A673 (cell line): ENCODE results near the gene NEK6.

ENCODE experiments used
- CTCF ChIP-seq: fragments of 300-800, 200-600 bp; sonication (generic); conservative IDR thresholded peaks from 2 replicates; pipeline ENCODE4 v1.5.1; 2017; ENCODE audit warnings: low read depth, mild to moderate bottlenecking, antibody characterized with exemption, low read length, moderate library complexity, mixed read lengths
- EZH2 ChIP-seq: fragments of 200-600 bp; sonication (generic); IDR thresholded peaks from 2 replicates; pipeline ENCODE4 v1.6.1; 2017; ENCODE audit warnings: borderline replicate concordance, low read depth, mild to moderate bottlenecking, mixed read lengths, antibody characterized with exemption, low read length; ENCODE audit not compliant: poor library complexity, severe bottlenecking

- TF ChIP-seq CTCF, result no peak
- TF ChIP-seq EZH2, result no peak
Observed at GRCh38 chr9:124278054-124278540, 20.3 kb downstream of the NEK6 start.
